ENCODE results near the gene REEP5. TPM values are rescaled to one million over a fixed set of nuclear protein-coding genes. Genes with fewer than 3 reads are reported as not detected.

REEP5 gene
- polyA plus RNA-seq, 1 donor (not counting 4 experiments of a cell fraction or from before 2014, with no cell fraction given), result 298 TPM

- no peak overlapping the region for H3K9ac ChIP-seq (ENCODE audit: control insufficient read depth, extremely low read depth, insufficient read depth, low read length)
- H3K4me3 ChIP-seq (ENCODE audit: control insufficient read depth in 2 of 3, extremely low read depth in 1 of 3, insufficient read depth in 2 of 3, low read depth in 1 of 3, low read length in 3 of 3), result no peak overlapping the region
- H3K27ac ChIP-seq (ENCODE audit: control insufficient read depth, insufficient read depth, low read length), result no peak overlapping the region
- dilution Hi-C loops (cut with MboI; ENCODE audit: extremely low pct_ligation_motif_present, low sequenced_read_pairs), result no loop called here
- DNase-seq (ENCODE audit: low read depth, low spot score) (no peak), FAIRE-seq (no peak)
- no peak overlapping the region for H3K4me2 ChIP-seq (ENCODE audit: control insufficient read depth, extremely low read depth, insufficient read depth, low read depth, low read length)
- H3K36me3 ChIP-seq (ENCODE audit: control insufficient read depth in 2 of 2, extremely low read depth in 1 of 2, insufficient read depth in 2 of 2, low read length in 2 of 2), result no peaks in the 10 kb centered on the region
- H3K79me2 ChIP-seq (ENCODE audit: control insufficient read depth, insufficient read depth, low read length), result no peaks in the 10 kb centered on the region
- TF ChIP-seq, protein P1, sequence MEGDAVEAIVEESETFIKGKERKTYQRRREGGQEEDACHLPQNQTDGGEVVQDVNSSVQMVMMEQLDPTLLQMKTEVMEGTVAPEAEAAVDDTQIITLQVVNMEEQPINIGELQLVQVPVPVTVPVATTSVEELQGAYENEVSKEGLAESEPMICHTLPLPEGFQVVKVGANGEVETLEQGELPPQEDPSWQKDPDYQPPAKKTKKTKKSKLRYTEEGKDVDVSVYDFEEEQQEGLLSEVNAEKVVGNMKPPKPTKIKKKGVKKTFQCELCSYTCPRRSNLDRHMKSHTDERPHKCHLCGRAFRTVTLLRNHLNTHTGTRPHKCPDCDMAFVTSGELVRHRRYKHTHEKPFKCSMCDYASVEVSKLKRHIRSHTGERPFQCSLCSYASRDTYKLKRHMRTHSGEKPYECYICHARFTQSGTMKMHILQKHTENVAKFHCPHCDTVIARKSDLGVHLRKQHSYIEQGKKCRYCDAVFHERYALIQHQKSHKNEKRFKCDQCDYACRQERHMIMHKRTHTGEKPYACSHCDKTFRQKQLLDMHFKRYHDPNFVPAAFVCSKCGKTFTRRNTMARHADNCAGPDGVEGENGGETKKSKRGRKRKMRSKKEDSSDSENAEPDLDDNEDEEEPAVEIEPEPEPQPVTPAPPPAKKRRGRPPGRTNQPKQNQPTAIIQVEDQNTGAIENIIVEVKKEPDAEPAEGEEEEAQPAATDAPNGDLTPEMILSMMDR (optimal IDR thresholded peaks at IDR 0.05 in 1 of 3, IDR thresholded peaks at IDR 0.05 in 1 of 3, conservative IDR thresholded peaks at IDR 0.05 in 1 of 3; ENCODE audit: extremely low read depth in 1 of 3, insufficient read depth in 2 of 3, low read length in 3 of 3), result no peak
- TF ChIP-seq EZH2 (IDR thresholded peaks at IDR 0.05; ENCODE audit: low read length), result no peak
- no peaks in the 10 kb centered on the region for H3K9me1 ChIP-seq (ENCODE audit: control insufficient read depth, extremely low read depth, insufficient read depth, low read length)
- no peak overlapping the region for H2AFZ ChIP-seq (ENCODE audit: control insufficient read depth, low read length)
- no peaks in the 10 kb centered on the region for H3K27me3 ChIP-seq (ENCODE audit: control insufficient read depth, extremely low read depth, insufficient read depth, low read length)
- H3K9me3 ChIP-seq (ENCODE audit: control insufficient read depth, low read depth, low read length), result no peaks in the 10 kb centered on the region
- H3K4me1 ChIP-seq (ENCODE audit: control insufficient read depth, extremely low read depth, insufficient read depth, low read length), result peaks cover 6% of the 10 kb centered on the region
- H4K20me1 ChIP-seq (ENCODE audit: control insufficient read depth, extremely low read depth, insufficient read depth, low read length), result no peaks in the 10 kb centered on the region
Measured at GRCh38 chr5:112956606-112957005, 34.6 kb upstream of the REEP5 start.

DNA sequence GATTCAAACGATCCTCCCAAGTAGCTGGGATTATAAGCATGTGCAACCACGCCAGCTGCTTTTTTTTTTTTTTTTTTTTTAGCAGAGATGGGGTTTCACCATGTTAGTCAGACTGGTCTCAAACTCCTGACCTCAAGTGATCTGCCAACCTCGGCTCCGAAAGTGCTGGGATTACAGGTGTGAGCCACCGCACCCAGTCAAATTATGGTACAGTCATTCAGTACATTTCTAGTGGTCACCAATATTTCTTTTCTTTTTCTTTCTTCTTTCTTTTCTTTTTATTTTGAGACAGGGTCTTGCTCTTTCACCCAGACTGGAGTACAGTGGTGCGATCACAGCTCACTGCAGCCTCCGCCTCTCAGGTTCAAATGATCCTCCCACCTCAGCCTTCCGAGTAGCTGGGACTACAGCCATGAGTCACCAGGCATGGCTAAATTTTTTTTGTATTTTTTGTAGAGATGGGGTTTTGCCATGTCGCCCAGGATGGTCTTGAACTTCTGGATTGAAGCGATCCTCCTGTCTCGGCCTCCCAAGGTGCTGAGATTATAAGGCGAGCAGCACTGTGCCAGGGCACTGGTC lies 29.2 kb upstream of the REEP5 start:
- no peak overlapping the region for H3K27ac ChIP-seq (ENCODE audit: control insufficient read depth, insufficient read depth, low read length)
- no peaks in the 10 kb centered on the region for H4K20me1 ChIP-seq (ENCODE audit: control insufficient read depth, extremely low read depth, insufficient read depth, low read length)
- dilution Hi-C loops (cut with MboI; ENCODE audit: extremely low pct_ligation_motif_present, low sequenced_read_pairs), result no loop called here
- TF ChIP-seq EZH2 (IDR thresholded peaks at IDR 0.05; ENCODE audit: low read length), result no peak
- TF ChIP-seq, protein P1 (optimal IDR thresholded peaks at IDR 0.05 in 1 of 3, IDR thresholded peaks at IDR 0.05 in 1 of 3, conservative IDR thresholded peaks at IDR 0.05 in 1 of 3; ENCODE audit: extremely low read depth in 1 of 3, insufficient read depth in 2 of 3, low read length in 3 of 3), result no peak
- H3K9me3 ChIP-seq (ENCODE audit: control insufficient read depth, low read depth, low read length), result no peaks in the 10 kb centered on the region
- no peak overlapping the region for H3K4me3 ChIP-seq (ENCODE audit: control insufficient read depth in 2 of 3, extremely low read depth in 1 of 3, insufficient read depth in 2 of 3, low read depth in 1 of 3, low read length in 3 of 3)
- DNase-seq (ENCODE audit: low read depth, low spot score) (no peak), FAIRE-seq (no peak)
- H2AFZ ChIP-seq (ENCODE audit: control insufficient read depth, low read length), result no peak overlapping the region
- no peak overlapping the region for H3K4me2 ChIP-seq (ENCODE audit: control insufficient read depth, extremely low read depth, insufficient read depth, low read depth, low read length)
- H3K79me2 ChIP-seq (ENCODE audit: control insufficient read depth, insufficient read depth, low read length), result no peaks in the 10 kb centered on the region
- no peaks in the 10 kb centered on the region for H3K9me1 ChIP-seq (ENCODE audit: control insufficient read depth, extremely low read depth, insufficient read depth, low read length)
- no peaks in the 10 kb centered on the region for H3K27me3 ChIP-seq (ENCODE audit: control insufficient read depth, extremely low read depth, insufficient read depth, low read length)
- no peaks in the 10 kb centered on the region for H3K4me1 ChIP-seq (ENCODE audit: control insufficient read depth, extremely low read depth, insufficient read depth, low read length)
- H3K9ac ChIP-seq (ENCODE audit: control insufficient read depth, extremely low read depth, insufficient read depth, low read length), result no peak overlapping the region
- H3K36me3 ChIP-seq (ENCODE audit: control insufficient read depth in 2 of 2, extremely low read depth in 1 of 2, insufficient read depth in 2 of 2, low read length in 2 of 2), result no peaks in the 10 kb centered on the region

Measured in keratinocyte (primary cell).